ENCODE measurements around the gene INSR. TPM values are rescaled to one million over a fixed set of nuclear protein-coding genes. Genes with fewer than 3 reads are reported as not detected.

The INSR gene
- total RNA-seq, 1 donor from 2014 or later: 3.2 TPM

- TF ChIP-seq, protein P1, sequence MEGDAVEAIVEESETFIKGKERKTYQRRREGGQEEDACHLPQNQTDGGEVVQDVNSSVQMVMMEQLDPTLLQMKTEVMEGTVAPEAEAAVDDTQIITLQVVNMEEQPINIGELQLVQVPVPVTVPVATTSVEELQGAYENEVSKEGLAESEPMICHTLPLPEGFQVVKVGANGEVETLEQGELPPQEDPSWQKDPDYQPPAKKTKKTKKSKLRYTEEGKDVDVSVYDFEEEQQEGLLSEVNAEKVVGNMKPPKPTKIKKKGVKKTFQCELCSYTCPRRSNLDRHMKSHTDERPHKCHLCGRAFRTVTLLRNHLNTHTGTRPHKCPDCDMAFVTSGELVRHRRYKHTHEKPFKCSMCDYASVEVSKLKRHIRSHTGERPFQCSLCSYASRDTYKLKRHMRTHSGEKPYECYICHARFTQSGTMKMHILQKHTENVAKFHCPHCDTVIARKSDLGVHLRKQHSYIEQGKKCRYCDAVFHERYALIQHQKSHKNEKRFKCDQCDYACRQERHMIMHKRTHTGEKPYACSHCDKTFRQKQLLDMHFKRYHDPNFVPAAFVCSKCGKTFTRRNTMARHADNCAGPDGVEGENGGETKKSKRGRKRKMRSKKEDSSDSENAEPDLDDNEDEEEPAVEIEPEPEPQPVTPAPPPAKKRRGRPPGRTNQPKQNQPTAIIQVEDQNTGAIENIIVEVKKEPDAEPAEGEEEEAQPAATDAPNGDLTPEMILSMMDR (IDR thresholded peaks at IDR 0.05): no peak
- intact Hi-C loops (cut with micrococcal nuclease): loop anchor here (1.0 to 5.0 kb wide), 3 partner anchors 30 to 581 kb away; partner anchors contain the start of genes TRAPPC5 and ZNF557
- Mint-ChIP-seq H3K9me3 (peaks cover 20% of the 10 kb centered on the region), H3K27ac (peak overlapping the region; percentile 95), H3K27me3 (no peaks in the 10 kb centered on the region), H3K36me3 (ENCODE audit: low read depth) (peaks cover 17% of the 10 kb centered on the region), H3K4me3 (peak overlapping the region; percentile 92), H3K4me1 (peaks cover 18% of the 10 kb centered on the region)
- ChIA-PET POLR2A (interaction anchor here (0.7 to 1.4 kb wide), 18 partner anchors 8 to 844 kb away, joined by 3 to 45 read pairs (median 4); partner anchors contain the start of genes ALKBH7, ARHGEF18, KHSRP and MAP2K7), CTCF (interaction anchor here (0.9 to 1.1 kb wide), 4 partner anchors 243 to 845 kb away, joined by 3 to 4 read pairs (median 3); no protein-coding TSS in a partner anchor)
- DNase-seq (no peak), ATAC-seq (ENCODE audit: low read depth) (no peak)
Measured at GRCh38 chr19:7099597-7099921, 194.7 kb downstream of the INSR start.

DNA sequence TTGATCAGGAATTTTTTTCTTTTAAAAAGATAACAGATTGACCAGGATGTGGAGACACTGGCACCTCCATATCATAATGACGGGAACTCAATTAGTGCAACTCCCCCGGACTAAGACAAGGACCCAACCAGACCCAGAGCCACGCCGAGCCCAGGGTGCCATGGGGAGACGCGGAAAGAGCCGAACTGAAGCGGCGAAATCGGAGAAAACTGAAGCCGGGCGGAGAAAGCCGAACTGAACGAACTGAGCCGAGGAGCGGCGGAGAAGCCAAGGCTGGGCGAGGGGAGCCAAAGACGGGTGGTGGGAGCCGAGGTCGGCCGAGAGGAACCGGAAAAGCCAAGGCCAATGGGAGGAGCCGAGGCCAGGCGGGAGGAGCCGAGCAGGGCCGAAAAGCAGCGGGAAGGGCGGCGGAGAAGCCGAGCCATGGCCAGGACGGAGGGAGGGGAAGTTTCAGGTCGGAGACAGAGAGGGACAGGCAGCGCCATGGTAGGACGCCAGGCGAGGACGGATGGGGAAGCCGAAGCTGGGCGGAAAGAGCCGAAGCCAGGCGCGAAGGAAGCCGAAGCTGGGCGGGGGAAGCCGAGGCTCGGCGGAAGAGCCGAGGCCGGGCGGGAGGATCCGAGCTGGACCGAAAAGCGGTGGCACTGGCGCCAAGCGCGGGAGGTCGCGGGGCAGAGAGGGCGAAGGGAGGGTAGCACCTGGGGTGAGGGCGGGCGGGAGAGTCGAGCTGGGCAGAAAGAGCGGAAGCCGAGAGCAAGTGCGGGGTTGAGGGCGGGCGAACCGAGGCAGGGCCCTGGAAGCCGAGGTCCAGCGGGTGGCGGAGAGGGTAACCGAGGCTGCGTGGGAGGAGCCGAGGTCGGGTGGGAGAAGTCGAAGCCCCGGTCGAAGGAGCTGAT, 195.3 kb downstream of the INSR start:
- intact Hi-C loops (cut with micrococcal nuclease): loop anchor here (1.0 to 5.0 kb wide), 3 partner anchors 30 to 582 kb away; partner anchors contain the start of genes TRAPPC5 and ZNF557
- Mint-ChIP-seq H3K4me1 (peaks cover 18% of the 10 kb centered on the region), H3K27me3 (no peaks in the 10 kb centered on the region), H3K4me3 (peak overlapping the region; percentile 92), H3K36me3 (ENCODE audit: low read depth) (peaks cover 17% of the 10 kb centered on the region), H3K9me3 (peaks cover 20% of the 10 kb centered on the region), H3K27ac (peak overlapping the region; percentile 95)
- POLR2A ChIA-PET: interaction anchor here (0.6 to 1.4 kb wide), 22 partner anchors 9 to 845 kb away, joined by 3 to 45 read pairs (median 4); partner anchors contain the start of genes ALKBH7, ARHGEF18, KHSRP and MAP2K7
- TF ChIP-seq, protein P1 (IDR thresholded peaks at IDR 0.05): no peak
- ATAC-seq (ENCODE audit: low read depth): peak; percentile 92
- CTCF ChIA-PET: interaction anchor here (0.9 to 1.2 kb wide), 5 partner anchors 243 to 846 kb away, joined by 3 to 4 read pairs (median 3); partner anchors contain the start of gene TRAPPC5
- peak; percentile 86 for DNase-seq

GRCh38 chr19:7098096-7098495, 196.1 kb downstream of the INSR start:
- TF ChIP-seq, protein P1 (IDR thresholded peaks at IDR 0.05): no peak
- ChIA-PET CTCF (interaction anchor here (1.2 kb wide), 1 partner anchor 583 kb away, joined by 4 read pairs; the partner anchor contains the start of gene TRAPPC5), POLR2A (interaction anchor here (0.9 kb wide), 2 partner anchors 20 to 29 kb away, joined by 3 read pairs; partner anchors contain the start of gene ZNF557)
- H3K4me1 Mint-ChIP-seq: peaks cover 18% of the 10 kb centered on the region
- DNase-seq: no peak
- ATAC-seq (ENCODE audit: low read depth): no peak
- peaks cover 22% of the 10 kb centered on the region for H3K9me3 Mint-ChIP-seq
- peak overlapping the region; percentile 95 for H3K27ac Mint-ChIP-seq
- H3K4me3 Mint-ChIP-seq: peak overlapping the region; percentile 92
- peaks cover 19% of the 10 kb centered on the region for H3K36me3 Mint-ChIP-seq (ENCODE audit: low read depth)
- no peaks in the 10 kb centered on the region for H3K27me3 Mint-ChIP-seq
- intact Hi-C loops (cut with micrococcal nuclease): loop anchor here (2.0 to 5.0 kb wide), 2 partner anchors 99 to 583 kb away; partner anchors contain the start of gene TRAPPC5

- POLR2A ChIA-PET: interaction anchor here (0.7 kb wide), 1 partner anchor 316 kb away, joined by 3 read pairs; no protein-coding TSS in a partner anchor
- peaks cover 47% of the 10 kb centered on the region for H3K36me3 Mint-ChIP-seq (ENCODE audit: low read depth)
- peaks cover 37% of the 10 kb centered on the region for H3K9me3 Mint-ChIP-seq
- no peak overlapping the region for H3K27ac Mint-ChIP-seq
- no peak overlapping the region for H3K4me3 Mint-ChIP-seq
- H3K27me3 Mint-ChIP-seq: no peaks in the 10 kb centered on the region
- DNase-seq (no peak), ATAC-seq (ENCODE audit: low read depth) (no peak)
- TF ChIP-seq, protein P1 (IDR thresholded peaks at IDR 0.05): no peak
- intact Hi-C loops (cut with micrococcal nuclease): no loop called here
- H3K4me1 Mint-ChIP-seq: no peaks in the 10 kb centered on the region
- CTCF ChIA-PET: no interaction called here
Measured at GRCh38 chr19:7088999-7089398, 205.2 kb downstream of the INSR start.

All from activated B cell treated with CpG ODN at 0.5 μM for 24 hours (primary cell).